Stimulated activated CD4-positive, alpha-beta T cell treated with anti-CD3 and anti-CD28 coated beads, Interleukin-1b, Interleukin-23, amount 100 ng/mL, for 1 hour (primary cell): ENCODE measurements around the gene UIMC1.
"Not testable (repeated sequence)": the region's sequence is repeated elsewhere in the genome, so short reads cannot be mapped to it uniquely, and the experiment has no call there.

ENCODE experiments used
- DNase-seq, 2 donors: peaks; one replicate each; pipeline ENCODE4 v3.0.0-alpha.2; 2020; ENCODE audit warnings: low read depth in 2 of 2

UIMC1 gene

DNA sequence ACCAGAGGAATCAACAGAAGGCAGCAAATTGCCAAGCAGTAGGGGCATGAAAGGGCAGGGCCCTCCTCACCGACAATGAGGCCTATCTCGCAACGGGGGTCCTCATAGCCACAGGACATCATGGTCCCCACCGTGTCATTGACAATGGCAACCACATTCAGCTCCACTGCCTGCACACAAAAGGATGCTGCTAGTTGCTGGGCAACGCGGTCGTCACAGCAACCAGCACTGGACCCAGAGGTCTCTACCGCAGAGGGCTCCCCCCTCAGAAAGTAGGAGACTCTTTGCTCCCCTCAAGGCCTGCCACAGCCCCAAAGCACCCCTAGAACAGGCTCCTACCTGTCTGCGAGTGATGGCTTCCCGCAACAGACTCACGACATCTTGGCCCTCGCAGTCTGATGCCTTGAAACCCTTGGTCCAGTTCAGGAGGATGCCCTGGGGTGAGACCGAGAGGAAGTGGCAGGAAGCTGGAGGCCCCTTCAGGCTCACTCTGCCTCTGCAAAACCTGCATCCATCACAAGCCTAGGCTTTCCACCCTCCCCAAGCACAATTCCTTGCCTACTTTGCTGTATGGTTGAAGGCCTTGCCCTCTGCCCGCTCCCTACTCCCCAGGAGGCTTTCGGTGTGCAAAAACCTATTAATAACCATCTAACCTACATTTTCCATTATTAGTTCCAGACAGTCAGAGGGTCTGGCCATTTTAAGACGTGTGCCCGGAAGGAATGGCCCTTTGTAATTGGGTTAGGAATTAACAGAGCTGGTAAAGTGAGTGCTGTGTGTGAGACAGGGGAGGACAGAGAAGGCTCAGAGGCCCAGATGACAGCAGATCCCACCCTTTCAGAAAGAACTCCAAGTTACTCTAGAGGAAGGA is 122.6 kb downstream of the UIMC1 start:
- DNase-seq, result no peak

DNA sequence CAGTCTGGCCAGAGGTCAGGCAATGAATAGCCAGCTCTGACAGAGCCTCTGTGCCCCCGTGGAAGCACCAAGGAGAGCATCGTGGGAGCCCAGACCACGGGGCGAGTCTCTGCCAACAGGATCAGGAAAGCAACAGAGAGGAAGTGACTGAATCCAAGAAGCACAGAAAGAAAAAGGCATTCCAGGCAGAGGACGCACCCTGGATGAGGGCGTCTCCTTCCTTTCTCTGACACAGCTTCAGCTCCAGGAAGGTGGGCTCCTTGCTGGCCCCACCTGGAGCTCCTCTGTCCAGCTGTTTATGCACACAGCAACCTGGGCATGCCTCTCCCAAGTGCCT is 124.0 kb downstream of the UIMC1 start:
- no peak for DNase-seq

GRCh38 chr5:176881816-176882566 is 124.6 kb downstream of the UIMC1 start:
- no peak for DNase-seq

DNA sequence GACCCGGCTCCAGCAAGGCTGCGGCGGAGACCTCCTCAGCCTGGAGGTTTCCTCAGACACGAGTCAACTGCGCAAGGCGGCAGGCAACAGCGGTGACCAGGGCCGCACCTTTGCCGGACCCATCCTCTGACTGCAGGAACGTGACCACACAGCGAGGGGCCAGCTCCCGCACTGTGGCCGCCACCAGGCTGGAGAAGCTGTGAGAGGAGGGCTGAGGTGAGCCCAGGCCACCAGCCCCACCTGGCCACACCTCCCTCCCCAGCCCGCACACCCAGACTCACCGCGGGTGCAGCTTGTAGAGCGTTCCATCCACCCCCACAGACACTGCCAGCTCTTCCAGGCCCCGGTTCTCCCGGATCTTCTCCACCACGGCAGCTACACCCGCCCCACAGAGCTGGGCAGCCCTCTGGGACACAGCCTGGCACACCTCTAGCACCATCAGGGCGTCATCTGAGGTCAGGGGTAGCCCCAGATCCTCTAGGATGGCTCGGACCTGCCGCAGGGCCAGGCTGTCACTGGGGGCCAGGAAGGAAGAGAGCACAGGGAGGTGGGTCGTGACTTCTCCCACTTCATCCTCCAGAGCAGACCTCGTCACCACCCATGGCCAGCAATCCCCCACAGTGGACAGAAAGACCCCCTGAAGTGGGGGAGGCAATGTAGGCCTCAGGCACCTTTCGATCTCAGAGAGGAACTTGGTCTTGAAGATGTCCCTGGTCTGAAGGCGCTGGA is 125.4 kb downstream of the UIMC1 start:
- DNase-seq, result no peak

DNA sequence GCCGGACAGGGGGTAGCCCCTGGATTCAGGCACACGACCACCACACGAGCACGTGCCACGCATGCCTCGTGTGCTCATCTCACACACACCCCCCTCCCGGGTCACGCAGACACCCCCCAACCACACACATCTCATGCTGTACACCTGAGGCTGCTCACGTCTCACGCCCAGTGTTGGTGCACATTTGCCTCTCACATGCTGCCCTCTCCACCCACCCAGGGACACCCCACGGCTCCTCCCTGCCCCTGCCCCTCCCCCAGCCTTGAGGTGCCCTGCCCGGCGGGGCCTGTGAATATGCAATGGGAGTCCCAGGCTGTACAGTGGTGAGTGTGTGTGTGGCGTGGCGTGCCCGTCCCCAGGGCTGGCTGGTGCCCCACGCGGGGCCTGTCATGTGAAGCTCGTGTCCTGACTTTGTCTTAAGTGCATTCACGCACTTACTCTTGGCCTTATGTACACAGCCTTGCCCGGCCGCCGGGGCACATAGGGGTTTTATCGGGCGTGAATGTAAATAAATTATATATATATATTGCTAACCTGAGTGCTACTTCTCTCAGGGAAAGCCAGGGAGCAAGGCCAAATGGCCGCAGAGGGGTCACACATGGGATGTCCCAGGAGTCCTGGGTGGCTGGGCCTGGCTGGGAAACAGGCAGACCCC is 126.1 kb downstream of the UIMC1 start:
- DNase-seq, result no peak

DNA sequence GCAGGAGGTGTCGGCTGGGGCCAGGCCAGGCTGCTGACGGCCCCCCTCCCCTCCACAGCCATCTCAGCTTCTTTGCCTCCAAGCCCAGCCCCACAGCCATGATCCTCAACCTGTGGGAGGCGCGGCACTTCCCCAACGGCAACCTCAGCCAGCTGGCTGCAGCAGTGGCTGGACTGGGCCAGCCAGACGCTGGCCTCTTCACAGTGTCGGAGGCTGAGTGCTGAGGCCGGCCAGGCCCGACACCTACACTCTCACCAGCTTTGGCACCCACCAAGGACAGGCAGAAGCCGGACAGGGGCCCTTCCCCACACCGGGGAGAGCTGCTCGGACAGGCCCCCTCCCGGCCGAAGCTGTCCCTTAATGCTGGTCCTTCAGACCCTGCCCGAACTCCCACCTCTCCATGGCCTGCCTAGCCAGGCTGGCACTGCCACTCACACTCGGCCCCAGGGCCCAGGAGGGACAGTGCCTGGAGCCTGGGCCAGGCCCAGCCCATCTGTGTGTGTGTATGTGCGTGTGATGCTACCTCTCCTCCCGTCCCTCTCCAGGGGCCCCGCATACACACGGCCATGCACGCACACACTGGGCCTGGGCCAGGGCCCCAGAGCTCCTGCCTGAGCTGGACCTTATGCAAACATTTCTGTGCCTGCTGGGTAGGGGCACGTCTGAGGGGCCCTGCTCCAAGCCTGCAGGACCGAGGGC is 126.8 kb downstream of the UIMC1 start:
- DNase-seq, result no peak

- no peak for DNase-seq
These were observed 127.5 kb downstream of the UIMC1 start for GRCh38 chr5:176878906-176879662.

DNA sequence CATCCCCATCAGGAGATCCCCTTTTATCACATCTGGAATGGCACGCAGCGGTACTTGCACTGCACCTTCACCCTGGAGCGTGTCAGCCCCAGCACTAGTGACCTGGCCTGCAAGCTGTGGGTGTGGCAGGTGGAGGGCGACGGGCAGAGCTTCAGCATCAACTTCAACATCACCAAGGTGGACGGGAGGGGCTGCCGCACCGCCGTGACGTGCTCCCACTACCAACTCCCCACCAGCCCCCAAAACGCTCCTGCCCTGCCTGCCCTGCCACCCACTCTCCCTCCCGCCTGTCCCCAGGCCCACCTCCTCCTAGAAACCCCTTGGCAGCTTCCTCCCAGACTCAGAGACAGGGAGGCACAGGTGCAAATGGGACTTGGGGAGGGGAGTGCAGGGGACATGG is 128.1 kb downstream of the UIMC1 start:
- DNase-seq, result no peak

DNA sequence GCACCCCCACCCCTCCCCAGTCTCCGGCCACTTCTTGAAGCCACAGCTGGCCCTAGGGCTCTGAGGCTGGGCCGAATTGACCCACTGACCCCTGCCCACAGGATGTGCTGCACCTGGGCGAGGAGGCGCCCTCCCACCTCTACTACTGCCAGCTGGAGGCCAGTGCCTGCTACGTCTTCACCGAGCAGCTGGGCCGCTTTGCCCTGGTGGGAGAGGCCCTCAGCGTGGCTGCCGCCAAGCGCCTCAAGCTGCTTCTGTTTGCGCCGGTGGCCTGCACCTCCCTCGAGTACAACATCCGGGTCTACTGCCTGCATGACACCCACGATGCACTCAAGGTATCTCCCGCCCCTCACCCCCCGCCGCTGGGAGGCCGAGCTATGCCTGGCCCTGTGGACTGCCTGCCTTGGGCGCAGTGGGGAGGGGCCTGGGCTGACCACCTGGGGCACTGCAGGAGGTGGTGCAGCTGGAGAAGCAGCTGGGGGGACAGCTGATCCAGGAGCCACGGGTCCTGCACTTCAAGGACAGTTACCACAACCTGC is 128.7 kb downstream of the UIMC1 start:
- DNase-seq, result no peak

DNA sequence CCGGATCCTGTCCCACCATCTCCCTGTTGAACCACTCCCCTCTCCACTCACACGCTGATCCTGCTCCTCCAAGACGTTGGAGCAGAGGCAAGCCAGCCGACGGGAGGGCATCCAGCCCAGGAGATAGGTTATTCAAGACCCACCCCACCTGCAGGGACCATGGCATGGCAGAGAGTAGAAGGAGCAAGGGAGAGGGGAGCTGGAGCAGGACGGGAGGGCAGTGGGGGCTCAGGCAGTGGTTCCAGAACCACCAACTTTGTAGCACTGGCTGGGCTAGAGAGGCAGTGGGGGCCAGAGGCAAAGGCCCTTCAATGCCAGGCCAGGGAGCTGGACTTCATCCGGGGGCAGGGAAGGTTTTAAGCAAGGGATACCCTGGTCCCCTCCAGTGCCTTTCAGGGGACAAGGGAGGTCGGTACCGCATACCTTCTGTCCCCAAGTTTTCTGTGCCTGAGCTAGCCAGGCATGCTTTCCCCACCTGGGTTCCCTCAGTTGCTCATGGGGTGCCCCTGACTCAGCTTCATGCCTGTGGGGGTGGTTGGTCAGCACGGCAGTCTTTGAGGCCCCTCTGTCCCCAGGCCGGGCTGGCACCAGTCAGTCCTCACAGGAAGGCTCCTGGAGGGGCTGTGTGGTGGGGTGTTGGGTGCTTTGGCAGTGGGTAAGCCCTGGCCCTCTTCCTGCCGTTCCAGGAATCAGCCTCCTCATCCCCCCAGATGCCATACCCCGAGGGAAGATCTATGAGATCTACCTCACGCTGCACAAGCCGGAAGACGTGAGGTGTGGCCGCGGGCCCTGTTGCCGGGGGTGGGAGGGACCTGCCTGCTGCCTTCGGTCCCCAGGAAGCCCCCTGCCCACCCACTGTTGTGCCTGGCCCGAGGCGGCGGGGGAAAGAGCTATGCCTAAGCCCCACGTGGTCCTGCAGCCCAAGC is 129.8 kb downstream of the UIMC1 start:
- DNase-seq, result no peak

GRCh38 chr5:176875783-176876505 is 130.6 kb downstream of the UIMC1 start:
- no peak for DNase-seq

GRCh38 chr5:176875014-176875550 is 131.5 kb downstream of the UIMC1 start:
- DNase-seq, result no peak

DNA sequence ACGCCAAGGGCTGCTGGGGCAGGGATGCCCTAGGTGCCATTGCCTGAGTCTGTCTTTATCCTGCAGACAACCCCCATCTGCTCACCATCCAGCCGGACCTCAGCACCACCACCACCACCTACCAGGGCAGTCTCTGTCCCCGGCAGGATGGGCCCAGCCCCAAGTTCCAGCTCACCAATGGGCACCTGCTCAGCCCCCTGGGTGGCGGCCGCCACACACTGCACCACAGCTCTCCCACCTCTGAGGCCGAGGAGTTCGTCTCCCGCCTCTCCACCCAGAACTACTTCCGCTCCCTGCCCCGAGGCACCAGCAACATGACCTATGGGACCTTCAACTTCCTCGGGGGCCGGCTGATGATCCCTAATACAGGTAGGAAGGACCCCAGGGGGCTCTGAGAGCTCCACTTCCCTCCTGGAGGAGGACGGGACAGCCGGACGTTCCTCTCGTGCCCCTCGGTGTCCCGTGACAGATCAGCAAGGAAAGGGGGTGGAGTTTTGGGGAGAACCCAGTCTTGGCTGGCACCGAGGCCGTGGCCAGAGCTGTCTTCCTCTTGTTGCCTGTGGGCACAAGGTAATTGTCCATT is 132.3 kb downstream of the UIMC1 start:
- no peak for DNase-seq

- DNase-seq, result no peak
These were observed 132.9 kb downstream of the UIMC1 start for GRCh38 chr5:176873541-176874172.

DNA sequence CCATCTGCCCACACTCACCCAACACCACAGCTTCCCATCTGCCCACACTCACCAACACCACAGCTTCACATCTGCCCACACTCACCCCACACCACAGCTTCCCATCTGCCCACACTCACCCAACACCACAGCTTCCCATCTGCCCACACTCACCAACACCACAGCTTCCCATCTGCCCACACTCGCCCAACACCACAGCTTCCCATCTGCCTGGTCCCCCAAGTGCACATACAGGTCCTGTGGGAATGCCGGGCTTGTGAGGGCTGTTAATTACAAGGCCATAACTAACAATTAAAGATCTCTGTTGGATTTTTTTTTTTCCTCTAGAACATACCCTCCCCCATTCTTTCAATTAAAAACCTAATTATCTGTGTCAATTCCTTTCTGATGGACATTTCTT is 133.6 kb downstream of the UIMC1 start:
- not testable (repeated sequence) for DNase-seq

GRCh38 chr5:176872586-176872985 is 134.0 kb downstream of the UIMC1 start:
- DNase-seq, result not testable (repeated sequence)

DNA sequence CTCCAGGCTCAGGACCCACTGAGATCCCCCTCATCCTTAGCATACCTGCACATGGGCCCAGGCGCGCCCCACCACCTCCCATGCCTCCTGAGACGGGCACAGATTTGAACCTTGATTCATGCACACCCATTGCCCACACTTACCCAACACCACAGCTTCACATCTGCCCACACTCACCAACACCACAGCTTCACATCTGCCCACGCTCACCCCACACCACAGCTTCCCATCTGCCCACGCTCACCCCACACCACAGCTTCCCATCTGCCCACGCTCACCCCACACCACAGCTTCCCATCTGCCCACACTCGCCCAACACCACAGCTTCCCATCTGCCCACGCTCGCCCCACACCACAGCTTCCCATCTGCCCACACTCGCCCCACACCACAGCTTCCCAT is 135.9 kb downstream of the UIMC1 start:
- DNase-seq, result not testable (repeated sequence)
